Duodenal mucosa (tissue), 2 donors: ENCODE data around the gene CYSTM1.

Experiments used
- H3K27ac ChIP-seq: one replicate; pipeline ENCODE4 v1.7.0; 2013; ENCODE audit warnings: low read depth, low read length
- H3K27me3 ChIP-seq, 2 donors: one replicate each; pipeline ENCODE4 v1.7.0; 2013; ENCODE audit warnings: low read length in 2 of 2, control low read depth in 1 of 2; ENCODE audit not compliant: insufficient read depth in 2 of 2, control insufficient read depth in 1 of 2
- H3K36me3 ChIP-seq, 2 donors: one replicate each; pipeline ENCODE4 v1.7.0; 2013; ENCODE audit warnings: low read length in 2 of 2, control low read depth in 1 of 2; ENCODE audit not compliant: insufficient read depth in 2 of 2, control insufficient read depth in 1 of 2
- H3K4me1 ChIP-seq, 2 donors: one replicate each; pipeline ENCODE4 v1.7.0; 2013; ENCODE audit warnings: low read length in 2 of 2, control low read depth in 1 of 2; ENCODE audit not compliant: insufficient read depth in 2 of 2, control insufficient read depth in 1 of 2
- H3K4me3 ChIP-seq, 2 donors: one replicate each; pipeline ENCODE4 v1.7.0; 2013; ENCODE audit warnings: low read length in 2 of 2, low read depth in 1 of 2
- H3K9ac ChIP-seq, 2 donors: one replicate each; pipeline ENCODE4 v1.7.0; 2013; ENCODE audit warnings: low read length in 2 of 2, low read depth in 1 of 2
- H3K9me3 ChIP-seq, 2 donors: one replicate each; pipeline ENCODE4 v1.7.0; 2013; ENCODE audit warnings: low read length in 2 of 2, control low read depth in 1 of 2; ENCODE audit not compliant: control insufficient read depth in 1 of 2

The CYSTM1 gene

DNA sequence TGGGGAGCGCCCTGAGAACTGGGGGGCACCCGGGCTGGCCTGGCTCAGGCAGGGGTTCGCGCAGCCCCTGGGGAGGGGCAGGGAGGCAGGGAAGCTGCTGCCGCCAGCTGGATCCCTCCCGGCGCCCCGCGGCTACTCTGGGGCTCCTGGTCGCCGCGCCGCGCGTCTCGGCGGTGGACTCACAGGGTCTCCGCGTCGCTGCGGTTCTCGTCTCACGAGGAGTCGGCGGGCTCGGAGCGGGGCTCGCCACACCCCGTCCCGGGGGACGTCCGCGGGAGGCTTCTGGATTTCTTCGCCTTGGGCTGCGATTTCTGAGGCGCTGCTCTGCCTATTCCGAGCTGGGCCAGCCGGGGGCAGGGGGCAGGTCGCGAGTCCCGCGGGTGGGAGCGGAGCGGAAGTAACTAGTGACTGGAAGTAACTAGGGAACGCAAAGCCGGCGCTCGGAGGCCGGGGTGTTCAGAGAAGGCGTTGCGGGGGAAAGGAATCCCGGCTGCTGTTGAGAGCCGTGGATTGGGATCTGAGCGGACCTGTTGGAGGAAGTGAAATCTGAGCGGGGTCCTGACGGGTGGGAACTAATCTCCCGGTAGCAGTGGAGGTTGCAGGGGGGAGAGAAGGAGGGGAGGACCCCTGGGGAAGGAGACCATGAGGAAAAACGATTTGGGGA, 511 bp downstream of the CYSTM1 start:
- peak overlapping the region; percentile 99 for H3K27ac ChIP-seq
- no peaks in the 10 kb centered on the region for H3K27me3 ChIP-seq
- H3K4me1 ChIP-seq = peaks cover 27 to 33% of the 10 kb centered on the region in 2 donors
- no peaks in the 10 kb centered on the region for H3K36me3 ChIP-seq
- peak overlapping the region; percentile 88 to 94 for H3K4me3 ChIP-seq
- H3K9me3 ChIP-seq = no peaks in the 10 kb centered on the region
- peak overlapping the region; percentile 98 to 100 for H3K9ac ChIP-seq

- Histone ChIP-seq H3K36me3 (no peaks in the 10 kb centered on the region), H3K9ac (peak overlapping the region; percentile 98 to 100), H3K27me3 (no peaks in the 10 kb centered on the region), H3K27ac (peak overlapping the region; percentile 99), H3K4me3 (peak overlapping the region; percentile 88 to 94), H3K4me1 (peaks cover 32 to 38% of the 10 kb centered on the region in 2 donors), H3K9me3 (no peaks in the 10 kb centered on the region)
Observed at GRCh38 chr5:140176031-140176387, 1.0 kb downstream of the CYSTM1 start.

DNA sequence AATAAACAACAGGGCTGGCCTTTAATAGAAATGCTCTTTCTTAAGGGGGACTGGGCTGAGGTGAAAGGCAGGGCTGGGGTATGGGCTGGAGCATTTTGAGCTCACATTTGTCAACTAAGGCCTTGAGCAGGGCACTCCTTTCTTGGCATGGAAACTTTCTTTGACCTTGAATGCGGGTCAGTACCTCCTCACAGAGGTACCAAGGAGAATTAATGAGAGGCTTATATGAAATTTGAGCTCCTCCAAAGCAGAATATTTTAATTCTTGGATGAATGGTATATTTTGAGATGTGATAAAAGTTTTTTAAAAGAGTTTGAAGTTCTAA, 3.1 kb downstream of the CYSTM1 start:
- H3K27me3 ChIP-seq = no peaks in the 10 kb centered on the region
- no peaks in the 10 kb centered on the region for H3K9me3 ChIP-seq
- peaks cover 53 to 58% of the 10 kb centered on the region in 2 donors for H3K4me1 ChIP-seq
- peak overlapping the region; percentile 23 for H3K27ac ChIP-seq
- H3K36me3 ChIP-seq = no peaks in the 10 kb centered on the region
- peak overlapping the region; percentile 58 to 86 for H3K9ac ChIP-seq
- peak overlapping the region in 1 of 2 donors; percentile 70 for H3K4me3 ChIP-seq

- H3K36me3 ChIP-seq = no peaks in the 10 kb centered on the region
- H3K4me1 ChIP-seq = peaks cover 58 to 64% of the 10 kb centered on the region in 2 donors
- H3K9me3 ChIP-seq = no peaks in the 10 kb centered on the region
- H3K27ac ChIP-seq = no peak overlapping the region
- H3K4me3 ChIP-seq = no peak overlapping the region
- no peaks in the 10 kb centered on the region for H3K27me3 ChIP-seq
- H3K9ac ChIP-seq = no peak overlapping the region
Observed at GRCh38 chr5:140178482-140179116, 3.6 kb downstream of the CYSTM1 start.

- peak overlapping the region; percentile 41 to 63 for H3K4me3 ChIP-seq
- H3K4me1 ChIP-seq = peaks cover 56 to 59% of the 10 kb centered on the region in 2 donors
- H3K36me3 ChIP-seq = no peaks in the 10 kb centered on the region
- H3K27ac ChIP-seq = peak overlapping the region; percentile 58
- H3K9me3 ChIP-seq = no peaks in the 10 kb centered on the region
- H3K27me3 ChIP-seq = no peaks in the 10 kb centered on the region
- peak overlapping the region; percentile 36 to 41 for H3K9ac ChIP-seq
Observed at GRCh38 chr5:140181002-140181483, 6.1 kb downstream of the CYSTM1 start.

DNA sequence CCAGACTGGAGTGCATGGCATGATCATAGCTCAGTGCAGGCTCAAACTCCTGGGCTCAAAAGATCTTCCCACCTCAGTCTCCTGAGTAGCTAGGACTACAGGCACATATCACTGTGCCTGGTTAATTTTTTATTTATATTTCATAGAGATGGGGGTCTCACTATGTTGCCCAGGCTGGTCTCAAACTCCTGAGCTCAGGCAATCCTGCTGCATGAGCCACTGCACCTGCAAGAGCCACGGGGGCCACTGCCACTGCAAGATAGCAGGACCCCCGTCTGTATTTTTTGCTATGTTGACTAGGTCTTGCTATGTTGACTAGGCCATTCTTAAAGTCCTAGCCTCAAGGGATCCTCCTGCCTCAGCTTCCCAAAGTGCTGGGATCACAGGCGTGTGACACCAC, 6.5 kb downstream of the CYSTM1 start:
- peak overlapping the region; percentile 58 for H3K27ac ChIP-seq
- H3K9ac ChIP-seq = no peak overlapping the region
- no peaks in the 10 kb centered on the region for H3K36me3 ChIP-seq
- H3K9me3 ChIP-seq = no peaks in the 10 kb centered on the region
- no peaks in the 10 kb centered on the region for H3K27me3 ChIP-seq
- peaks cover 54 to 63% of the 10 kb centered on the region in 2 donors for H3K4me1 ChIP-seq
- H3K4me3 ChIP-seq = no peak overlapping the region

GRCh38 chr5:140182075-140182711, 7.2 kb downstream of the CYSTM1 start:
- no peak overlapping the region for H3K27ac ChIP-seq
- no peak overlapping the region for H3K4me3 ChIP-seq
- H3K27me3 ChIP-seq = no peaks in the 10 kb centered on the region
- peaks cover 52 to 63% of the 10 kb centered on the region in 2 donors for H3K4me1 ChIP-seq
- H3K36me3 ChIP-seq = no peaks in the 10 kb centered on the region
- H3K9me3 ChIP-seq = no peaks in the 10 kb centered on the region
- no peak overlapping the region for H3K9ac ChIP-seq

- Histone ChIP-seq H3K27me3 (no peaks in the 10 kb centered on the region), H3K9me3 (no peaks in the 10 kb centered on the region), H3K27ac (no peak overlapping the region), H3K9ac (peak overlapping the region in 1 of 2 donors; percentile 6), H3K4me3 (no peak overlapping the region), H3K4me1 (peaks cover 47 to 56% of the 10 kb centered on the region in 2 donors), H3K36me3 (no peaks in the 10 kb centered on the region)
Observed at GRCh38 chr5:140182803-140183367, 7.9 kb downstream of the CYSTM1 start.

DNA sequence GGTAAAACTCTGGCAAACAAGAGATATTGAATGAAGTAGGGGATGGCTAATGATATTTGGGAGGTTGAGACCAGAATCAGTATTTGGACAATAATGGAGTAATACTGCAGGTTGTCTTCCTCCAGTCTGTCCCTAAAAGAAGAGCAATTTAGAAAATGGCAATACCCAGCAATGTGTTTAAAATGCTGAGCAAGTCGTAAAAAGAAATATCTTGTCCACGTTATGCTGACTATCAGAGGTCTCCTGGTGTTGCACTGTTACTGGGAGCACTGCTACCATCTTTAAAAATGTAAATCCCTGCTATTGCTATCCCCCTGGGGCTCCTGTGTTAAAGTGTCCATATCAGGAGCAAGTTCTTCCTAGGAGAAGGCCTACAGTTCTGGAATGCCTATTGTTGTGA, 10.4 kb downstream of the CYSTM1 start:
- no peak overlapping the region for H3K9ac ChIP-seq
- peaks cover 33 to 51% of the 10 kb centered on the region in 2 donors for H3K4me1 ChIP-seq
- no peak overlapping the region for H3K27ac ChIP-seq
- H3K9me3 ChIP-seq = no peaks in the 10 kb centered on the region
- H3K4me3 ChIP-seq = no peak overlapping the region
- no peaks in the 10 kb centered on the region for H3K36me3 ChIP-seq
- no peaks in the 10 kb centered on the region for H3K27me3 ChIP-seq

DNA sequence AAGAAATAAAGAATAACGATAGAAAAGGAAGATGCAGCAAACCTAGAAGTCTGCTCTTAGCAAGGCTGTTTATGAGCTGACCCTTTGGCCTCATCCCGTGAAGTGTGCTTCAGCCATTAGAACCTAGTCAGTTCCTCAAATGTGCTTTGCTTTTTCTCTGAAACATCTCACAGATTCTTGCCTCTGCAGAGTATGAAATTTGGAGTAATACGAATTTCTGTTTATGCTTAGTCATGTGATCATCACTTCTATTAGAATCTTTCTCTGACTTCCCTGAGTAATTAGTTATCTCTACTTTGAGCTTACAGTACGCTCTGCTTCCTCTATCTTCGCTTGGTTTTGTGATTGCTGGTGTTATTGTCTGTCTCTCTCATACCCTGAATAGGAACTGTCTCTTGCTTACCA, 11.3 kb downstream of the CYSTM1 start:
- H3K27ac ChIP-seq = no peak overlapping the region

More for the DNA sequence above, 11.3 kb downstream of the CYSTM1 start:
- Histone ChIP-seq H3K4me3 (no peak overlapping the region), H3K4me1 (peaks cover 30 to 50% of the 10 kb centered on the region in 2 donors), H3K36me3 (no peaks in the 10 kb centered on the region), H3K9me3 (no peaks in the 10 kb centered on the region), H3K9ac (no peak overlapping the region), H3K27me3 (no peaks in the 10 kb centered on the region)
